Endothelial cell (in vitro differentiated cells): ENCODE data around the gene EPX. TPM values are rescaled to one million over a fixed set of nuclear protein-coding genes. Genes with fewer than 3 reads are reported as not detected.

Experiments
- DNase-seq: peaks from one replicate; pipeline ENCODE4 v3.0.0; 2021; ENCODE audit warnings: low spot score
- H3K27ac Mint-ChIP-seq: one replicate; pipeline ENCODE4 v1.8.0; 2021; ENCODE audit warnings: mixed read lengths, inconsistent platforms; ENCODE audit not compliant: unreplicated experiment
- H3K27me3 Mint-ChIP-seq: one replicate; pipeline ENCODE4 v1.8.0; 2021; ENCODE audit warnings: mild to moderate bottlenecking, moderate library complexity, mixed read lengths, inconsistent platforms; ENCODE audit not compliant: unreplicated experiment
- H3K36me3 Mint-ChIP-seq: one replicate; pipeline ENCODE4 v1.8.0; 2021; ENCODE audit warnings: mild to moderate bottlenecking, low read depth, mixed read lengths, inconsistent platforms; ENCODE audit not compliant: unreplicated experiment
- H3K4me1 Mint-ChIP-seq: one replicate; pipeline ENCODE4 v1.8.0; 2021; ENCODE audit warnings: mild to moderate bottlenecking, mixed read lengths, inconsistent platforms; ENCODE audit not compliant: unreplicated experiment
- H3K4me3 Mint-ChIP-seq: one replicate; pipeline ENCODE4 v1.8.0; 2021; ENCODE audit warnings: mild to moderate bottlenecking, mixed read lengths, inconsistent platforms; ENCODE audit not compliant: unreplicated experiment
- H3K9me3 Mint-ChIP-seq: one replicate; pipeline ENCODE4 v1.8.0; 2021; ENCODE audit warnings: mixed read lengths, inconsistent platforms; ENCODE audit not compliant: unreplicated experiment
- total RNA-seq: library from RNA; stranded (reverse); fragmentation: NEBNext Ultra II Directional; extraction: Animal tissue kit (Norgen Biotek cat#: 25700); gene quantifications from one replicate; pipeline ENCODE4 v1.2.1, GENCODE V29; 2021; ENCODE audit not compliant: unreplicated experiment
- TF ChIP-seq, protein P1 (sequence below): fragments of 200-600 bp; sonication (generic); IDR thresholded peaks from one replicate; pipeline ENCODE4 v1.5.0; 2021; ENCODE audit warnings: antibody characterized with exemption; ENCODE audit not compliant: unreplicated experiment

Gene EPX
- total RNA-seq, 1 donor from 2014 or later: not detected

GRCh38 chr17:58252141-58252540, 59.6 kb downstream of the EPX start:
- DNase-seq: no peak
- H3K4me1 Mint-ChIP-seq: peaks cover 7% of the 10 kb centered on the region
- H3K27me3 Mint-ChIP-seq: peaks cover 16% of the 10 kb centered on the region
- TF ChIP-seq, protein P1, sequence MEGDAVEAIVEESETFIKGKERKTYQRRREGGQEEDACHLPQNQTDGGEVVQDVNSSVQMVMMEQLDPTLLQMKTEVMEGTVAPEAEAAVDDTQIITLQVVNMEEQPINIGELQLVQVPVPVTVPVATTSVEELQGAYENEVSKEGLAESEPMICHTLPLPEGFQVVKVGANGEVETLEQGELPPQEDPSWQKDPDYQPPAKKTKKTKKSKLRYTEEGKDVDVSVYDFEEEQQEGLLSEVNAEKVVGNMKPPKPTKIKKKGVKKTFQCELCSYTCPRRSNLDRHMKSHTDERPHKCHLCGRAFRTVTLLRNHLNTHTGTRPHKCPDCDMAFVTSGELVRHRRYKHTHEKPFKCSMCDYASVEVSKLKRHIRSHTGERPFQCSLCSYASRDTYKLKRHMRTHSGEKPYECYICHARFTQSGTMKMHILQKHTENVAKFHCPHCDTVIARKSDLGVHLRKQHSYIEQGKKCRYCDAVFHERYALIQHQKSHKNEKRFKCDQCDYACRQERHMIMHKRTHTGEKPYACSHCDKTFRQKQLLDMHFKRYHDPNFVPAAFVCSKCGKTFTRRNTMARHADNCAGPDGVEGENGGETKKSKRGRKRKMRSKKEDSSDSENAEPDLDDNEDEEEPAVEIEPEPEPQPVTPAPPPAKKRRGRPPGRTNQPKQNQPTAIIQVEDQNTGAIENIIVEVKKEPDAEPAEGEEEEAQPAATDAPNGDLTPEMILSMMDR: no peak
- H3K4me3 Mint-ChIP-seq: no peak overlapping the region
- no peaks in the 10 kb centered on the region for H3K36me3 Mint-ChIP-seq
- H3K9me3 Mint-ChIP-seq: no peaks in the 10 kb centered on the region
- no peak overlapping the region for H3K27ac Mint-ChIP-seq

GRCh38 chr17:58253082-58253481, 60.6 kb downstream of the EPX start:
- Mint-ChIP-seq H3K27me3 (peaks cover 17% of the 10 kb centered on the region), H3K27ac (no peak overlapping the region), H3K4me1 (no peaks in the 10 kb centered on the region), H3K36me3 (no peaks in the 10 kb centered on the region), H3K4me3 (no peak overlapping the region), H3K9me3 (no peaks in the 10 kb centered on the region)
- DNase-seq: no peak
- TF ChIP-seq, protein P1: no peak

Other genes starting within 250 kb of the EPX start
- gene CUEDC1, start 237.3 kb upstream of the EPX start, total RNA-seq: 13.3 TPM
- 43.7 TPM for gene VEZF1, start 204.5 kb upstream of the EPX start, total RNA-seq
- 201 TPM for gene SRSF1, start 185.5 kb upstream of the EPX start, total RNA-seq
- gene DYNLL2, start 109.3 kb upstream of the EPX start, total RNA-seq: 14.6 TPM
- gene OR4D1, start 44.3 kb upstream of the EPX start, total RNA-seq: not detected
- gene OR4D2, start 25.7 kb upstream of the EPX start, total RNA-seq: not detected
- 27.8 TPM for gene MKS1, start 26.5 kb downstream of the EPX start, total RNA-seq
- 0.31 TPM for gene LPO, start 45.9 kb downstream of the EPX start, total RNA-seq
- not detected for gene MPO, start 88.2 kb downstream of the EPX start, total RNA-seq
- 1.3 TPM for gene TSPOAP1, start 136.1 kb downstream of the EPX start, total RNA-seq
- 150 TPM for gene SUPT4H1, start 159.5 kb downstream of the EPX start, total RNA-seq
- gene RNF43, start 224.8 kb downstream of the EPX start, total RNA-seq: 0.56 TPM